NK-92 treated with Interleukin-12 subunit alpha and Interleukin-12 subunit beta, amount 100 ng/mL, for 24 hours (cell line): Measurements from ENCODE around the gene TMEM182.

Source experiments
- DNase-seq: peaks from one replicate; lab custom pipeline; 2025; lab: John Stamatoyannopoulos, UW

Gene TMEM182

DNA sequence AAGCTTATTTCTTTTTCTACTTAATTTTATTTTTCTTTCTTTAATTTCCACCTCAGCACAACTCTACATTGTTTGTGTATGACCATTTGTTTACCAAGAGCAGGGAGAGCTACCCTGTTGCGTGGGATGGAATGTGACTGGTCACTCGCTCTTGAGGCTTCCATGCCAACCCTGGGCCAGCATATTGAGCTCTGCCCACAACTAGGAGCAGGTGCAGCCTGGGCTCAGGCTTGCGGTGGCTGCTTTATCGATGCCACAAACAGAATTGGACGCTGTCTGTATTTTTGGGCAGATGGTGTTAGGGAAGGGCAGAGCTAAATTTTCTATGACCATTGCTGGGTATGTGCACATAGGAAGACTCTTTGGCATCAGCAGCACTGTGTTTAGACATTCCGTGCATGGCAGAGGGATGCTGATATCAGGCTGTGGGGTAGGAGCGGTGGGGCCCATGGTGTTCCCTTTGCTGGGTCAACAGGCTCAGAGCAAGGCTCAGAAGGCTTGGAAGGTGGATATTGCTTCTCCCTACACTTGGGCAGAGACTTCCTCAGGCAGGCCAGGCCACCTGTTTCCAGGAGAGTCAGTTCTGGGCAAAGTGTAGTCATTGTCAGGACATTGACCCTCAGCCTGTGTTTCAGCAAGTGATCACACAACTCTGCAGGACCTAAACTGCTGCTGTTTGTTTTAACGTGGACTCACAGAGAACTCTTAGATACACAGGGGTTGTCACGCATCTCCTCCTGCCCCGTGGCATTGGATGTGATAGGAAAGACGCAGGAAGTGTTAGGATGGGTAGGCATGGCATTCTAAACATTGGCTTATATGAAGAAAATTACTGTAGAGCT, 40.2 kb downstream of the TMEM182 start:
- no peak for DNase-seq

DNA sequence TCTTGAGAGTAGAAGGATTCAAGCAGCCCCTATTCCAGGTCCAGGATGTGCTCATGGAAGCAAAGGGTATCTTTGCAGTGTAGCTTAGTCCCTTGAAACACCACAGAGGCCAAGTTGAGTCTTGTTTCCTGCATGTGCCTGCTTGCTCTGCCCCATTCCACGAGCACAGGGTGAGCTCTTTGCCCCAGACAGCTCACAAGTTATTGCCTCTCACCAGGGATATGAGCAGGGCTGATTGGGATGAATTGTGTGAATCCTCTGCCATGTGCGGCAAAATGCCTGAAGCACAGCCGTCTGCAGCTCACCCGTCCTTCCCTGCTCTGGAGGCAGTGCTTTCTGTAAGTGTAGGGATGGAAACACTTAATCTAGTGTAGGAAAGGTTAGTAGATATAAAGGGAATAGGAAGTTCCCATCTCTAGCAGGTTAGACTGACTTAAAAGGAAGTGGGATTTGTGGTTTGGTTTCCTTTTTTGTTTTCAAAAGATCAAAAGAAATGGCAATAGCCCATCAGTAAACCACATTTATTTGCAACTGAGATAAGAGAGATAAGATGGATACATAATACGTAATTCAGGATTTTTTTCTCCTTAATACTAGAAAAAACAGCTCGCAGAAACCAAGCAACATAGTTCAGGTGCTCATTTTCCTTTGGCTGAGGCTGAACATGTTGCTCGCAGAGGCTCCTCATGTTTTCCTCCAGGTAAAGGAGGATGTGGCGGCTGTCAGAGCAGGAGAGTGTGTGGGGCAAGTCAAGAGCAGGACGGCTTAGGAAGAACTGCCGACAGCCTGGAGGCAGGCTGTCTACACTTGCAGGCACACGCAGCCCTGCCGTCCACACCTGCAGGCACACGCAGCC, 41.4 kb downstream of the TMEM182 start:
- DNase-seq: no peak

DNA sequence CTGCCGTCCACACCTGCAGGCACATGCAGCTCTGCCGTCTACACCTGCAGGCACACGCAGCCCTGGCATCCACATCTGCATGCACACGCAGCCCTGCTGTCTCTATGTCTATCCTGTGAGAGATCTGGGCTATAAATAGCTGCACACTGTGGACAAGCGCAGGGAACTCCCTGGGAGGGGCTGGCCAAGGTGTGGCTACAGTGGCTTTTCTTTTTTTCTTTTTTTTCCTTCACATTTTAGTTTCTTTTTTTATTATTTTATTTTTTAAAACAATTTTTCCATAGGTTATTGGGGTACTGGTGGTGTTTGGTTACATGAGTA, 42.0 kb downstream of the TMEM182 start:
- no peak for DNase-seq

DNA sequence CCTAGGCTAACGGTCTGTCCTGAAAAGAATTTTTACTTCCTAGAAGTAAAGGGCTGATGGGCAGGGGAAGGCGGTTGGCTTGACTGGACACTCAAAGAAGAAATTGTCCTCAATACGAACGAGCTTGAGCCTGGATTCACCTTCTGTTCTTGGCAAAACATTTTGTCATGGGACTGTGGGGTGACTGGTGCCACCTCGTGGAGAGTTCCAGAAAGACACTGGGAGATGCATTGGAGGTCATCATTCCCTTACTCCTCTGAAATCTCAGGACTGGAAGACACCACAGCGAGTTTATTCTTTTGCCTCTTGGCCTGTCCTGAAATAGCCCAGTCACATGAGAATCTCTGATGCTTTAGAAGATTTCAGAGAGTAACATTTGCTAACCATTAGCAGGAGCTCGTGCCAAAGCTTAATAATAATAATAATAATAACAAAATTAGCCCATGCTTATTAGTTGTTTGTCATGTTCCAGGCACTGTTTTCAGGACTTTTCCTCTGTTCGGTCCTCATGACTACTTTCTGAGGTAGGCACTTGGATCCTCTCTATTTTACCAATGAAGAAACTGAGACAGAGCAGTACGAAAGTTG, 44.5 kb downstream of the TMEM182 start:
- no peak for DNase-seq

DNA sequence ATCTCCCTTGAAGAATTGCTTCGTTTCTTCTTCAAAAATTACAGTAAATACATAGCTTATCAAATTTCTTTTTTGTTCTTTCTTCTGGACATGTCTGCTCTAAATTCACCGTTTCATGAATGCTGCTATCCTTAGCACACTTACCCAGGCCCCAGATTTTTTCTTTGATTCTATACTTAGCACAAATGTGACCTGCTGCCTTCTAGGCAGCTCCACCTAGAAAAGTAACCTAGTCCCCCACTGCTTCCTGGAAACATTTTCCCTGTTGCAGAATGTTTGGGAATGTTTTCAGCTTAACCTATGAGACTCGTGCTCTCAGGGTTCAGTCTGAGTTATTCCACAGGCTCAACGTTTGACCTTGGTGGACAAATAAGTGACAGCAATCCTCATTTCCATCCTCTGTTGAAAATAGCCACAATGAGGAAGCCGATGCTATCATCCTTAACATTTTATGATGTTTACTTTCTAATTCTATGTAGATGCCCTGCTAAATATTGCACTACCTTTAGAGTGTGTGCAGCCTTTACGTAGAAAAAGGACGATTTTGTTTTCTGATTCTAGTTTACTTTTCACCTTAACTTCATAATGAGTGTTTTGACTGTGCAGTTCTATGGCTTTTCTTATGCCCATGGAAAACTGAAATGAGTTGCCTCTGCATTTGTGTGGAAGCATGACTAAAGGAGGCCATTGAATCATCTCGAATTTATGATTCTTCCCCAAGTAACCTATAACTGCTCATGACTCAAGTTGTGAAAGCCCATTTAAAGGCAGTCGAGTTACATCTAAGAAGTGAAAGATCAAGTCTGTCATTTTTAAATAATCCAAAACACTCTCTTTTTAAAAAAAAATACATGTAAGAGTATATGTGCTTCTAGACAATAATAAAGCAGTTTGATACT, 47.7 kb downstream of the TMEM182 start:
- no peak for DNase-seq

DNA sequence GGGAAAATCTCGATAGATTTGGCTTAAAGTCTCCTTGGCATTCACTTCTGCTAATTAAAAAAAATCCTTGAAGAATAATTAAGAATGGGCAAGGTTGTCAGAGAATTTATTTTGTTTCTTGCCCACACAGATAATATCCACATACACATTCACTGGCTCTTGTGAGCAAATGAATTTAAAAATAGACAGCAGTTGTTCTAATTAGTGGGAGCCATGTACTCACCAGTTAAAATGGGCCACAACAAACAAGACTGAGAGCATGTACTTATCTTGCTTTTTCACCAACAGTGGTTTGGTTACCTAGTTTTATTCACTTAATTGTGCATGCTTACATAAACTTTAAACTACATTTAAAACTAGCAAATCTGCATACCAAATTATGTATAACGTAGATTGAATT, 53.5 kb downstream of the TMEM182 start:
- no peak for DNase-seq

DNA sequence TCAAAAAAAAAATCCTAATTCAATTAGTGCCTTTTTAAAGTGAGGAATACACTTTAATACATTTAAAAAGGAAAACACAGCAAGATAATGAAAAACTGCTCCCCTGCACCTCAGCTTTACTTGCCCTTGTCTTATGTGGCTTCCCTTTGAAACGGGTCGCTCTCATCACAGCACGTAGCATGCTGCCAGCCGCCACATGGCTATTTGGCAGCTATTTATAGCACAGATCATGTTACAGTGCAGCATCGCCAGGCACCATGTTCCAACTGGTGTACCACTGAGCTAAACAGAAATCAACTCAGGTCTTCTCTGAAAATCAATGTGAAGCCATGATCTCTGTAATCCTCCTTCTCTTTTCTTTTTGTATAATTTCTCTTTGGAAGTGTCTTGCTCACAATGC, 65.1 kb downstream of the TMEM182 start:
- no peak for DNase-seq

DNA sequence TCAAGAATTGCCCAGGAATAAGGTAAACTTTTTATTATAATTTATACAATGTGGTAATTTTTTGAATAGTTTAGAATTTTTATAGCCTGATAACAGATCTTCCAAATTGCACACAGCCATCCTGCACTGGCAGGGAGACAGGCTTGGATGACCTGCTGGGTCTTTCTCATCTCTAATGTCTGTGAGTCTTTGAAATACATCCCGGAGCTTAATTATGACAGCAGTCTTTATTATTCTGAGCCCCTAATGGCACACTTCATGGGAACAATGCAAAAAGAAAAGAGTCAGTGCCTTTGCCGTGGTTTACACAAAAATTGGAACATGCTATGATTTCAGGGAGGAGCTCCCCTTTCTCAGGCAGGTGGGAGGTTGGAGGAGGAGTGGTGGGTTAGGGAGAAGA, 71.0 kb downstream of the TMEM182 start:
- DNase-seq: no peak

DNA sequence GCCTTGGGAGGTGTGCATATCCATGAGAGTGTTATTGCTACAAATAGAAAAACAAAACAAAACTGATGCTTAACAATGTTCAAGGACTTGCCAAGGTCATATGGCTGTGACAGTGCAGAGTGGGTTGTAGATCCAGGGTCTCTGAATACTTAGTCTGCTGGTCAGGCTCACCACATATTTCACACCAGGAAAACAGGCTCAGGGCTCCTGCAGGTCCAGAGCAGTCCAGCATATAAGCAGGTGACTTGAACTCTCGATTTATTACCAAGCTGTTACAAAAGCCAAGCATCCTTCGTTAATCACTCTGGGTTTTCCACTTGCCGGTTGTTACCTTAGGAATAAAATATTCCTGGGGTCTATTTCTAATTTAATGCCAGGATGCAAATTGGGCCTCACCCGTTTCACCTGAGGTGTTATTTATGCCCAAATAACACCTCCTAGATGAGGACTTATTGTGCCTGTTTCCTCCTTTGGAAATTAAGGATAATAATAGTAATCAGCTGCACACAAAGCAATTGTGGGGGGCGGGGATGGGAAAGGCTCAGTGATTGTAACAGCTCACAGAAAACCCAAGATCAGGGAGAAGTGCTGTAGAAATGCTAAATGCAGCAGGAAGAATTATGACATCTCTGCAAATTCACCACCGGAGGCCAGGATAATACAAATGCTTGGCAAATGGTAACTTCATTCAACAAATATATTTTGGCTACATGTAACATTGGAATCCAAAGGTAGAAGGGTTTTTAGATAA, 72.9 kb downstream of the TMEM182 start:
- no peak for DNase-seq

DNA sequence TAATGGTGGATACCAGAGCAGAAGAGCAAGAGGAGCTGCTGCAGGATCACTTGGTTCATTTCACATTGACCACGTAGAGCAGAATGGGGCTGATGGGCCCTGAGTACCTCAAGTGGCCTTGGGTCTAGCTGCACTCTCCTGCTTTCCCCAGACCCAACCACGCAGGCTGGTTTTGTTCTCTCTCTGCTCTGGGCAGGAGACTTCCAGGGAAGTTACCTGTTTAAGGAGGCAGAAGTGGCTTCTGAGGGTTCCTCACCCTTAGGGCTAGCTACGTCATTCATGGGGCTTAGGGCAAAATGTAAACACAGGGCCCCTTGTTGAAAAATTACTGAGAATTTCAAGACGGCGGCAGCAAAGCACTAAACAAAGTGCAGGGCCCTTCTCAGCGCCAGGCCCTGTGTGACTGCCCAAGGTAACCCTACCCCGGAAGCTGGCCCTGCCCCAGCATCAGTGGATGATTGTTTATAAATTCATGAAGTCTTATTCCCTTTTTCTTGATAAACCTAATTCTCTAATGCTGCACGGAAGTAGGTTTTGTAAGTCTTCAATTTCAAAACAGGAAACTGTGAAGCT, 75.9 kb downstream of the TMEM182 start:
- DNase-seq: no peak

DNA sequence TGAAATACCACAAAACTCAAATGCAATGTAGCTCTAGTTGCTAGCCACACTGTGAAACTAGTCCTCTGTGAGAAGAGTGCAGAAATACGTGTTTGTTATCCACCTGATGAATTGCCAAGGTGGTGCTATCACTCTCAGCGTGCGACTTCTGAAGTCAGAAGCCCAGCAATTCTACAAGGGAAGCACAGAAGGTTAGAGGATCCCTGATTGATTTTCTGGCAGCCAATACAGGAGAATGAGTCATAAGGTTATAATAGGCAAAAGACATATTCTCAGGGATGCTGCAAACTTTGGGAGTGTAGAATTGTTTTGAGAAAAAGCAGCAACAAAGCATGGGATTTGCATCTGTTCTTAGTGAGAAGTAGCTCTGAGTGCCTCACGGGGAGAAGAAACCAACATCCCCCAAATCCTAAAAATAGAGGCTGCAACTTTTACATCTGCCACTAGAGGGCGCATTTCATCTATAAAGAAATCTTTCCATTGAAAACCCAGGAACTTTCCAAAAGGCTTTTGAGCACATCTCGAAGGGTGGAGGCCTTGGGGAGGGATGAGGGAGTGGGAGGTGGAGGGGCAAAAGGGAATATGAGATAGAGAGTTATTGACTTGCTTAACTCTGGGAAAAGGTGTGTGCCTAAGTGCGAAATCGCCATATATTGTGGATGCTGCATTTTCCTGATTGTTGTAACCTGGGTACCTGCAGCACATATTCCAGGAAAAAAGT, 78.0 kb downstream of the TMEM182 start:
- no peak for DNase-seq

DNA sequence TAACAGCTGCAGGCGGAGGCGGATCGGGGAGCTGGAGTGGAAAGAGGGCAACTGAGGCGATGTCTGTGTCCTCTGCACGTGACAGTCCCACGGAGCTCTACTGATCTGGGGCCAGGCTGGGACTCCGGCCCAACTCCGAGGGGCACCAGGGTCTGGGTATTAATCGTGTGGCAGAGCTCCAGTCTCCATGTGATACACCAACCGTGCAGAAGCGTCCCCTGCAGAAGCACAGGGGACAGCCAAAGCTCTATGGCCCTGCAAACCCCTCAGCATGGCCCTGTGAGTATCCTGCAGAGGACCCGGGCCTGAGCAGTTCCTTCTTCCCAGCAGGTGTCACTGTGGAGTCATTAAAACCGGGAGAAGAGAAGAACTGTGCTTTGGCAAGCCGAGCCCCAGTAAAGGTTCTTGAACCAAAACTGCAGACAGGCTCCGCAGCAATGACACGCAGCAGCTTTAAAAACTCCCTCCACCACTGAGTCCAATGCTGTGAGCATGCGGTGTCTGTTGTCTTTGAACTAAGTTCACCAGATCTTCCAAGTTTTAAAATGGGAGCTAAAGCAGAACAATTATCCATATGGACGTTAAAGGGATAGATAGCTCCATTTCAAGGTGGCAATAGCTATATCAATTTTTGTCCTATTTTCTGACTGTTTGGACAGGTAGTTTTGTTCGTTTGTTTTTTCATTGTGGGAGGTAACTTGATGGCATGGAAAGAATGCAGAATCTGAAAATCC, 79.4 kb downstream of the TMEM182 start:
- DNase-seq: no peak

DNA sequence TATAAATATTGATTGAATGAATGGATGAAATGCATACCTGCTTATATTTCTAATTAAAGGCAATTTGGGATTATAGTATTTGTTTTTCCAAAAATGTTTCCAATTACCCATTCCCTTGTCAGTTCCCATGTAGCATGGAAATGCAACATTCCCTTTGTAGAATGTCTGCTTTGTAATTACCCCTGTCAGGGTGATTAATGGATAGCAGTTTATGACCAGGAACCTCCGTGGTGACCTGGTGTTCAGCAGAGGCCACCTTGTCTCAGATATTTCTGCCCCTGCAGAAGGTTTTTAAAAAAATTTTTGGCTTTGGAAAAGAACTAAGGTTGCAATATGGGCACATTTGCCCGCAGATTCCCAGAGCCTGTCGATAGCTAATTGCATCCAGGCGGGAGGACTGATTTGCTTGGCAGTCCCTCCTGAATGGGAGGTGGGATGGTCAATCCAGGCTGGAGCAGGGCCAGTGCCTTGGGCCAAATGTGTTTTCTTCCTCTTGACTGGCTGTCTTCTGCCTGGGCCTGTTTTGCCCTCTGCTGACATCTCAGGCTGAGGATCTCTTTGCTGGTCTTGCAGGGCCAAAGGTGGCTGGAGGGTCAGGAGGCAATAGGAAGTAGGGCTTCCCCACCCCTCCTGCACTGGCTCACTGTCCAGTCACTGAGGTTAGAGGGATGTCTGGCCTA, 82.1 kb downstream of the TMEM182 start:
- no peak for DNase-seq

DNA sequence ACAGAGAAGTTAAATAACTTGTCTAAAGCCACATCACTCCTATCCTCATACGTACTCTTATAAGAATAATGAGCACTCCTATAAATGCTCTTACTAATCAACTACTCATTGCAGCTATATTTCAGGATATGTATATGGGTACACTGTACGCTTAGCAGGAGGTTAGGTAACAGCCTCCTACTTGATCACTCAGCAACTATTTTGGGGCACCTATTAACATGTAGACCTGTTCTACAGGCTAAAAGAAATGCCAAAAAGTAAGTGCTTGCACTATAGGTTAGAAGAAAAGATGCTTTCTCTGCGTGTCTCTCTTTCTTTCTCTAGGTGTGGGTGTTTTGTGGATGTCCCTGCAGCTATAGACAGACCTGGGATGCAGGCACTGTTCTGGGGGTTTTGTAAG, 83.1 kb downstream of the TMEM182 start:
- DNase-seq: no peak

DNA sequence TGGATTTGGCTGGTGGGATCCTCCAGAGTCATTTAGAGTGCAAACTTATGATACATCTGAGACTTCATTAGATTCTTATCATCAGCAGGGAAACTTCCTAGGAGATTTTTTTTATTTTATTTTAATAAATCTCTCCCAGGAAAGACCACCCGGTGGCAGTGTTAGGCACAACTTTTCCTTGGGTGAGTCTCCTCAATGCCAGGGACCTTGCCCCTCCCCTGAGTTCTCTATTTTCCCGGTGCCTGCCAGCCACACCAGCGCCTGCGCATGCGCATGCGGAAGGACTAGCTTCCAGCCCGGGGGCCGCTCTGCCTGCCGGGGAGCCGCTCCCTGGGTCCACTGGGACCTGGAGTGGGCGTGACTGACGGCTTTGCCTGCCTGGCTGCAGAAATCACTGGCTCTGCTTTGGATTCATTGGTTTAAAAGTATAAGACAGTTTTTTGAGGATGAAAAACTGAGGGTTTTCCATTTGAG, 86.6 kb downstream of the TMEM182 start:
- no peak for DNase-seq

DNA sequence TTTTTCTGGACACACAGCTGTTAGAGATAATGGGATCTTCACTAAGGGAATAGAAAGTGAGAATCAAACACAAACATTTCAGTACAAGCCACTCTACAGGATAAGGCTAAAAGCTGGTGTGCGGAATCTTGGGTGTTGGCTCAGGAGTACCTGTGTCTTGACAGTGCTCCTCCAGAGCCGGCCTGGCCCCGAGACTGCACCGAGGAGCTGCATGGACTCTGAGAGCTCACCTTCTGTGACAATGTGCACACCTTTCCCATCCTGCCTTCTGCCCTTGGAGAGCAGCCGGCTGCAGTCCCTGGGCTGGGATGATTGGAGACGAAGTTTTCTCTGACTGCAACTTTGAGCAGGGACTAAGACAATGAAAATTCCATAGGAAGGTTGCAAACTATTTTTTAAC, 89.1 kb downstream of the TMEM182 start:
- no peak for DNase-seq

DNA sequence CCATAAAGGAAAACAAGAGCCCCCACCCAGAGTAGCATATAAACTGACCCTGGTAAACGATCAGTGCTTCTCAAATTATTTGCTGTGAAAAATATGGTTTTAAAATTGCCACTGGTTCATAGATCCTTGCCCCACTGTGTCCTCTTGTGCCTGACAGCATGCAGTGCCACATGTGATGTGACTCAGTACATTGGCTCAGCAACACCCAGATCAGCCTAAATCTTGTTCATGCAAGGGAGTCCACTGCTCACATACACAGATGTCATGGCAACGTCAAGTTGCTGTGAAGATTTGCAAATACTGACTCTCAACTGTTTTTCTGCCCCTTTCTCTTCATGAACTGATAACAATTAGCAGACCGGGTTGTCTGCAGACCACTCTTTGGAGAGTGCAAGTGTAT, 91.0 kb downstream of the TMEM182 start:
- DNase-seq: no peak
